ENCODE measurements around the gene GABRG3.

The GABRG3 gene

DNA sequence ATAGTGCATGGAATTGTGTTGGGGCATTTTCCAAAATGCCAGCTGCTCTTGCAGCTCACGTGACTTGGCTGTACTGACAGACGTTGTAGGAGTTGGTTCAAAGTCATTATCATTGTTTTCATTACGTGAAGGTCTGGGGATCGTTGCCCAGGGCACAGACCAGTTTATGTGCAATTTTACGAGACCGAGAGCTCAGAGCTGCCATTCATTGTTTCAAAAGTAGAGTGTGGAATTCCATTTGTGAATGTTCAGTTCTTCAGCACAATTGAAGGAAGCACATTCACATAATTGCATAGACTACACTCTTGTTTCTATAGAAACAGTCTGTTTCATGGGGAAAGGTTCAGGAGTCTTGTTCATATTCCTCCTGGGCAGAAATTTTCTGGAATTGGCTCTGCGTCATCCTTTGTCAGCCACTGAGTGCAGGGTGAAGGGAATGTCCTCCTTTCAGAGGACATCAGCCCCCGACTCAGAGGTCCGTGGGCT, 54.5 kb downstream of the GABRG3 start:
- no peak overlapping the region for H3K4me3 ChIP-seq (ENCODE audit: low read depth, low read length)
- TF ChIP-seq CTCF (IDR thresholded peaks at IDR 0.05; ENCODE audit: borderline replicate concordance, insufficient read depth, low read depth, low read length): no peak

- TF ChIP-seq CTCF (IDR thresholded peaks at IDR 0.05; ENCODE audit: borderline replicate concordance, insufficient read depth, low read depth, low read length): no peak
These were observed 56.2 kb downstream of the GABRG3 start for GRCh38 chr15:27027229-27027628.

DNA sequence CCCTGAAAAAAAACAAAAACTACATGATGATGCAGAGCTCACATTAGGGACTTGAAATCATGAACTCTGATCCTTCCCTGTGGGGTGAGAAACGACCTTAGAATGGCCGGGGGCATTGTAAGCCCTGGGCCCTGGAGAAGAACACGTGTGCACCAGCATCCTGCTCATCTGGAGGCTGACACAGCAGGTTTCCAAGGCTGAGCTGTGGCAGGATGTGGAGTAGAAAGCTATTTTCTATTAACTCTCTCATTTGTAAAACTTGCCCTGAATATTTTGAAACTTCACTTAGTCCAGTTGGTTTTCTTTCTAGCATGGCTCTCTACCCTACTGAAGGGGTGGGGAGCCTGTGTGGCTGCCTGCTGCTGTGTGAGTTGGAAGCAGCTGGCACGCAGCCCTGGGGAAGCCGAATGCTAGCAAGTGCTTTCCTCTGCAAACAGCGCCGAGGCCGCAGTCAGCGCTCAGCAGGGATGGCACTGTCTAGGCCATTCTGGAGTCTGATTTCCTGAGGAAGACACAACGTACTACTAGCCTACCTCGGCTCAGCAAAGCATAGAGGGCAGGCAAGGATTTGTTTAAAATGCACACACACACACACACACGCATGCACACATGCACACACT, 58.0 kb downstream of the GABRG3 start:
- no peak for TF ChIP-seq CTCF (IDR thresholded peaks at IDR 0.05; ENCODE audit: borderline replicate concordance, insufficient read depth, low read depth, low read length)
- H3K4me3 ChIP-seq (ENCODE audit: low read depth, low read length): no peak overlapping the region

More at GRCh38 chr15:27027229-27027628, 56.2 kb downstream of the GABRG3 start:
- no peak overlapping the region for H3K4me3 ChIP-seq (ENCODE audit: low read depth, low read length)

- H3K4me3 ChIP-seq (ENCODE audit: low read depth, low read length): no peak overlapping the region
- TF ChIP-seq CTCF (IDR thresholded peaks at IDR 0.05; ENCODE audit: borderline replicate concordance, insufficient read depth, low read depth, low read length): no peak
These were observed 65.2 kb downstream of the GABRG3 start for GRCh38 chr15:27036210-27036609.

- H3K4me3 ChIP-seq (ENCODE audit: low read depth, low read length): no peak overlapping the region
- no peak for TF ChIP-seq CTCF (IDR thresholded peaks at IDR 0.05; ENCODE audit: borderline replicate concordance, insufficient read depth, low read depth, low read length)
These were observed 66.5 kb downstream of the GABRG3 start for GRCh38 chr15:27037501-27037900.

GRCh38 chr15:27039152-27039551, 68.2 kb downstream of the GABRG3 start:
- H3K4me3 ChIP-seq (ENCODE audit: low read depth, low read length): no peak overlapping the region
- no peak for TF ChIP-seq CTCF (IDR thresholded peaks at IDR 0.05; ENCODE audit: borderline replicate concordance, insufficient read depth, low read depth, low read length)

- no peak overlapping the region for H3K4me3 ChIP-seq (ENCODE audit: low read depth, low read length)
- no peak for TF ChIP-seq CTCF (IDR thresholded peaks at IDR 0.05; ENCODE audit: borderline replicate concordance, insufficient read depth, low read depth, low read length)
These were observed 71.2 kb downstream of the GABRG3 start for GRCh38 chr15:27042230-27042629.

Data from GM12875 (cell line).